PC-3 (cell line): ENCODE measurements around the gene SIX6. TPM values are rescaled to one million over a fixed set of nuclear protein-coding genes. Genes with fewer than 3 reads are reported as not detected.

ENCODE experiments used
- ATAC-seq: fragments of 200-7000 bp; cut with Tn5 transposase; 2 replicates; pipeline ENCODE4 v1.9.1; 2020; ENCODE audit warnings: mild to moderate bottlenecking, moderate library complexity
- BruUV-seq: library from RNA; stranded (reverse); fragments of 400-500 nt; replicated peaks from 2 replicates; lab custom pipeline; 2021; lab: Mats Ljungman, UMichigan
- CTCF ChIA-PET: fragments of 300-600 bp; sonication (Branson Sonifier 250); formaldehyde crosslinking; loops from one replicate; lab custom pipeline; 2022; ENCODE audit warnings: antibody characterized with exemption; lab: Charles Lee
- POLR2A ChIA-PET: fragments of 300-600 bp; sonication (Branson Sonifier 250); formaldehyde crosslinking; loops from one replicate; lab custom pipeline; 2022; ENCODE audit warnings: antibody characterized with exemption; ENCODE audit not compliant: unreplicated experiment; lab: Charles Lee
- DNase-seq: peaks from one replicate; pipeline ENCODE4 v3.0.0-alpha.2; 2015
- H2AFZ ChIP-seq: fragments of 300-600 bp; sonication (generic); 2 replicates; pipeline ENCODE4 v1.6.0; 2016; ENCODE audit warnings: antibody characterized with exemption, low read length
- H3F3A ChIP-seq: fragments of 300-600 bp; sonication (generic); one replicate; pipeline ENCODE4 v1.6.0; 2017; ENCODE audit warnings: antibody characterized with exemption, low read length, control low read depth, mild to moderate bottlenecking; ENCODE audit not compliant: unreplicated experiment
- H3K27ac ChIP-seq: fragments of 300-600 bp; sonication (generic); 2 replicates; pipeline ENCODE4 v1.5.1; 2016; ENCODE audit warnings: mild to moderate bottlenecking, low read length
- H3K27me3 ChIP-seq: fragments of 300-600 bp; sonication (generic); 2 replicates; pipeline ENCODE4 v1.6.1; 2016; ENCODE audit warnings: low read length, mixed read lengths
- H3K36me3 ChIP-seq: fragments of 300-600 bp; sonication (generic); 2 replicates; pipeline ENCODE4 v1.6.1; 2016; ENCODE audit warnings: low read depth, mixed run types, low read length, mixed read lengths
- H3K4me1 ChIP-seq: fragments of 300-600 bp; sonication (generic); 2 replicates; pipeline ENCODE4 v1.5.1; 2016; ENCODE audit warnings: low read length; ENCODE audit not compliant: insufficient read depth
- H3K4me2 ChIP-seq: fragments of 300-600 bp; sonication (generic); 2 replicates; pipeline ENCODE4 v1.6.0; 2016; ENCODE audit warnings: low read length
- H3K4me3 ChIP-seq: fragments of 300-600 bp; sonication (generic); 2 replicates; pipeline ENCODE4 v1.5.1; 2016; ENCODE audit warnings: mild to moderate bottlenecking, low read length, mixed read lengths
- H3K79me2 ChIP-seq: fragments of 300-600 bp; sonication (generic); 2 replicates; pipeline ENCODE4 v1.6.1; 2017; ENCODE audit warnings: low read length, mixed read lengths
- H3K9ac ChIP-seq: fragments of 300-600 bp; sonication (generic); 2 replicates; pipeline ENCODE4 v1.6.0; 2016; ENCODE audit warnings: mild to moderate bottlenecking, low read length
- H3K9me2 ChIP-seq: fragments of 300-600 bp; sonication (generic); replicated peaks from 2 replicates; pipeline ENCODE4 v1.6.1; 2016; ENCODE audit warnings: mixed run types, low read length, mixed read lengths
- H3K9me3 ChIP-seq: fragments of 300-600 bp; sonication (generic); 2 replicates; pipeline ENCODE4 v1.6.1; 2016; ENCODE audit warnings: low read length, mixed read lengths
- H4K20me1 ChIP-seq: fragments of 300-600 bp; sonication (generic); 2 replicates; pipeline ENCODE4 v1.6.1; 2016; ENCODE audit warnings: low read length, mixed read lengths
- CTCF ChIP-seq: fragments of 300-600 bp; sonication (generic); conservative IDR thresholded peaks from 2 replicates; pipeline ENCODE4 v1.5.1; 2017; ENCODE audit warnings: antibody characterized with exemption, low read depth, mild to moderate bottlenecking, low read length
- EZH2 ChIP-seq: fragments of 300-600 bp; sonication (generic); IDR thresholded peaks from one replicate; pipeline ENCODE4 v1.6.1; 2017; ENCODE audit warnings: antibody characterized with exemption, mild to moderate bottlenecking, low read length; ENCODE audit not compliant: unreplicated experiment
- EZH2phosphoT487 ChIP-seq: fragments of 300-600 bp; sonication (generic); IDR thresholded peaks from 2 replicates; pipeline ENCODE4 v1.6.1; 2018; ENCODE audit warnings: mild to moderate bottlenecking, antibody characterized with exemption, low read length, borderline replicate concordance
- intact Hi-C: fragments of 100-400 bp; cut with micrococcal nuclease; formaldehyde crosslinking; loops from 2 replicates; pipeline ENCODE4 v1.9.0; 2023
- total RNA-seq: library from RNA; depleted of rRNA; stranded (reverse); fragments of >200 nt; gene quantifications from 2 replicates; pipeline ENCODE4 v1.2.3, GENCODE V29; 2014

SIX6 gene
- total RNA-seq, 1 experiment from 2014 or later = not detected

GRCh38 chr14:60506462-60506984 lies 2.4 kb upstream of the SIX6 start:
- Histone ChIP-seq H3K4me3 (no peak overlapping the region), H3K4me2 (no peak overlapping the region), H3K79me2 (no peaks in the 10 kb centered on the region), H3K27me3 (peaks cover 60% of the 10 kb centered on the region), H3K36me3 (no peaks in the 10 kb centered on the region), H2AFZ (no peak overlapping the region), H3K27ac (no peak overlapping the region), H3F3A (no peaks in the 10 kb centered on the region), H3K9me3 (no peaks in the 10 kb centered on the region), H3K4me1 (no peaks in the 10 kb centered on the region), H3K9ac (no peak overlapping the region), H4K20me1 (no peaks in the 10 kb centered on the region), H3K9me2 (no peaks in the 10 kb centered on the region)
- DNase-seq (no peak), ATAC-seq (no peak)
- CTCF ChIA-PET = no interaction called here
- no peak for TF ChIP-seq EZH2phosphoT487
- TF ChIP-seq EZH2 = no peak
- no peak for TF ChIP-seq CTCF
- POLR2A ChIA-PET = interaction anchor here (0.6 kb wide), 1 partner anchor 29 kb away, joined by 4 read pairs; no protein-coding TSS in a partner anchor
- intact Hi-C loops = no loop called here
- no TSS peak for BruUV-seq

- no peak overlapping the region for H3K4me2 ChIP-seq
- no peak for TF ChIP-seq EZH2
- H3K9ac ChIP-seq = no peak overlapping the region
- no peak overlapping the region for H3K27ac ChIP-seq
- ChIA-PET POLR2A (interaction anchor here (0.6 kb wide), 1 partner anchor 15 kb away, joined by 3 read pairs; no protein-coding TSS in a partner anchor), CTCF (no interaction called here)
- H3K9me2 ChIP-seq = no peaks in the 10 kb centered on the region
- H3K36me3 ChIP-seq = no peaks in the 10 kb centered on the region
- H3F3A ChIP-seq = no peaks in the 10 kb centered on the region
- intact Hi-C loops = no loop called here
- no peaks in the 10 kb centered on the region for H4K20me1 ChIP-seq
- H3K79me2 ChIP-seq = no peaks in the 10 kb centered on the region
- H3K27me3 ChIP-seq = peaks cover 60% of the 10 kb centered on the region
- no peaks in the 10 kb centered on the region for H3K4me1 ChIP-seq
- no peak overlapping the region for H2AFZ ChIP-seq
- BruUV-seq = no TSS peak
- no peak for ATAC-seq
- DNase-seq = no peak
- H3K4me3 ChIP-seq = no peak overlapping the region
- no peaks in the 10 kb centered on the region for H3K9me3 ChIP-seq
Measured at GRCh38 chr14:60506985-60507829, 1.7 kb upstream of the SIX6 start.

- ChIA-PET POLR2A (no interaction called here), CTCF (no interaction called here)
- Histone ChIP-seq H3K27ac (no peak overlapping the region), H3F3A (no peaks in the 10 kb centered on the region), H3K36me3 (no peaks in the 10 kb centered on the region), H4K20me1 (no peaks in the 10 kb centered on the region), H3K79me2 (no peaks in the 10 kb centered on the region), H3K4me3 (no peak overlapping the region), H3K9ac (no peak overlapping the region), H3K4me1 (no peaks in the 10 kb centered on the region), H2AFZ (no peak overlapping the region), H3K27me3 (peaks cover 68% of the 10 kb centered on the region), H3K9me3 (no peaks in the 10 kb centered on the region), H3K4me2 (no peak overlapping the region), H3K9me2 (no peaks in the 10 kb centered on the region)
- no peak for TF ChIP-seq CTCF
- no TSS peak for BruUV-seq
- DNase-seq (no peak), ATAC-seq (no peak)
- intact Hi-C loops = no loop called here
Measured at GRCh38 chr14:60508363-60508706, 611 bp upstream of the SIX6 start.
